Measurements from ENCODE around the gene SPG7.

SPG7 gene

GRCh38 chr16:89517128-89517527, 8.9 kb downstream of the SPG7 start:
- H3K27ac ChIP-seq (ENCODE audit: low read length): no peak overlapping the region
- no peak for DNase-seq (ENCODE audit: low read depth, low spot score)
- H3K27me3 ChIP-seq (ENCODE audit: control insufficient read depth, insufficient read depth, low read length): no peaks in the 10 kb centered on the region
- no peaks in the 10 kb centered on the region for H3K9me3 ChIP-seq (ENCODE audit: control insufficient read depth, insufficient read depth, low read length)
- no CpG with 5 or more reads among the region's 9 CpGs for WGBS (ENCODE audit: insufficient coverage, insufficient read length)
- no peak overlapping the region for H3K4me3 ChIP-seq (ENCODE audit: low read length)
- no peaks in the 10 kb centered on the region for H3K4me1 ChIP-seq (ENCODE audit: control insufficient read depth, insufficient read depth, low read length)
- H3K36me3 ChIP-seq (ENCODE audit: control insufficient read depth, insufficient read depth, low read length): peaks cover 19% of the 10 kb centered on the region

- Histone ChIP-seq H3K27me3 (ENCODE audit: control insufficient read depth, insufficient read depth, low read length) (no peaks in the 10 kb centered on the region), H3K27ac (ENCODE audit: low read length) (no peak overlapping the region), H3K9me3 (ENCODE audit: control insufficient read depth, insufficient read depth, low read length) (no peaks in the 10 kb centered on the region), H3K4me3 (ENCODE audit: low read length) (no peak overlapping the region), H3K4me1 (ENCODE audit: control insufficient read depth, insufficient read depth, low read length) (no peaks in the 10 kb centered on the region), H3K36me3 (ENCODE audit: control insufficient read depth, insufficient read depth, low read length) (peaks cover 29% of the 10 kb centered on the region)
- no CpG with 5 or more reads among the region's 15 CpGs for WGBS (ENCODE audit: insufficient coverage, insufficient read length)
- no peak for DNase-seq (ENCODE audit: low read depth, low spot score)
Observed at GRCh38 chr16:89519881-89520280, 11.7 kb downstream of the SPG7 start.

GRCh38 chr16:89522287-89522686, 14.1 kb downstream of the SPG7 start:
- no peak overlapping the region for H3K4me3 ChIP-seq (ENCODE audit: low read length)
- 100% methylated on average over 1 of the region's 31 CpGs for WGBS (ENCODE audit: insufficient coverage, insufficient read length)
- no peak for DNase-seq (ENCODE audit: low read depth, low spot score)
- no peak overlapping the region for H3K27ac ChIP-seq (ENCODE audit: low read length)
- peaks cover 33% of the 10 kb centered on the region for H3K36me3 ChIP-seq (ENCODE audit: control insufficient read depth, insufficient read depth, low read length)
- H3K4me1 ChIP-seq (ENCODE audit: control insufficient read depth, insufficient read depth, low read length): no peaks in the 10 kb centered on the region
- no peaks in the 10 kb centered on the region for H3K27me3 ChIP-seq (ENCODE audit: control insufficient read depth, insufficient read depth, low read length)
- H3K9me3 ChIP-seq (ENCODE audit: control insufficient read depth, insufficient read depth, low read length): no peaks in the 10 kb centered on the region

GRCh38 chr16:89523680-89524344, 15.6 kb downstream of the SPG7 start:
- no peak overlapping the region for H3K27ac ChIP-seq (ENCODE audit: low read length)
- DNase-seq (ENCODE audit: low read depth, low spot score): no peak
- no peaks in the 10 kb centered on the region for H3K27me3 ChIP-seq (ENCODE audit: control insufficient read depth, insufficient read depth, low read length)
- H3K4me3 ChIP-seq (ENCODE audit: low read length): no peak overlapping the region
- H3K9me3 ChIP-seq (ENCODE audit: control insufficient read depth, insufficient read depth, low read length): no peaks in the 10 kb centered on the region
- no CpG with 5 or more reads among the region's 32 CpGs for WGBS (ENCODE audit: insufficient coverage, insufficient read length)
- H3K36me3 ChIP-seq (ENCODE audit: control insufficient read depth, insufficient read depth, low read length): peaks cover 25% of the 10 kb centered on the region
- no peaks in the 10 kb centered on the region for H3K4me1 ChIP-seq (ENCODE audit: control insufficient read depth, insufficient read depth, low read length)

DNA sequence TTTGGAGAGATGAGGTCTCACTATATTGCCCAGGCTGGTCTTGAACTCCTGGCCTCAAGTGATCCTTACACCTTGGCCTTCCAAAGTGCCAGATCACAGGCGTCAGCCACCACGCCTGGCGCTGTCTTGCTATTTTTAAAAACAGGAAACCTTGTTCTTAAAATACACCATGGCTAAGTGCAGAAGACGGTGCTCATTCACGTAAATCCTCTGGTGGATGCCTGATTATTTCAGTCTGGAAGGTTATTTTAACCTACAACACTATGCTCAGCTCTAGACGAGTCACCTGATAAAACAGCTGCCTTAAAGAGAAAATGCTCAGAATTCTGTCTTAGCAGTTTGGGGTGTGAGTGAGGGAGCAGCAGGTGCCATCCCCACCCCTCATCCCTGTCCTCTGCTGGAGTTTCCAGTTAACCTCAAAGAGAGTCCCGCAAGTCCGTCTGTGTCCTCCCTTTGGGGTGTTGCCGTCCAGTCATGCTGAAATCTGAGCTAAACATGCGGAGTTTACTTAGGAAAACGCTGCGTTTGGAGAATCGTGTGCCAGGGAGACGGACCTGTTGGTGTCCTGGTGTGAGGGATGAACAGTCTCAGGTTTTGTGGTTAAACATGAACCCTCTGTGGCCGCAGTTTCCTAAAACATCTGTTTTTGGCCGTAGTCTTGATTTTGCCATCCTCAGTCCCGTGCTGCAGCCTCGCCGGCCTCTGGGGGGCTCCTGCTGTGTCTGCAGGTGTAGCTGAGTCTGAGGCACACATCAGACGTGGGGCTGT, 17.1 kb downstream of the SPG7 start:
- no peak overlapping the region for H3K27ac ChIP-seq (ENCODE audit: low read length)
- no peaks in the 10 kb centered on the region for H3K27me3 ChIP-seq (ENCODE audit: control insufficient read depth, insufficient read depth, low read length)
- no CpG with 5 or more reads among the region's 20 CpGs for WGBS (ENCODE audit: insufficient coverage, insufficient read length)
- H3K4me1 ChIP-seq (ENCODE audit: control insufficient read depth, insufficient read depth, low read length): no peaks in the 10 kb centered on the region
- peaks cover 29% of the 10 kb centered on the region for H3K36me3 ChIP-seq (ENCODE audit: control insufficient read depth, insufficient read depth, low read length)
- DNase-seq (ENCODE audit: low read depth, low spot score): no peak
- H3K4me3 ChIP-seq (ENCODE audit: low read length): no peak overlapping the region
- no peaks in the 10 kb centered on the region for H3K9me3 ChIP-seq (ENCODE audit: control insufficient read depth, insufficient read depth, low read length)

GRCh38 chr16:89529097-89529496, 20.9 kb downstream of the SPG7 start:
- H3K4me3 ChIP-seq (ENCODE audit: low read length): no peak overlapping the region
- H3K4me1 ChIP-seq (ENCODE audit: control insufficient read depth, insufficient read depth, low read length): no peaks in the 10 kb centered on the region
- H3K27ac ChIP-seq (ENCODE audit: low read length): no peak overlapping the region
- no peaks in the 10 kb centered on the region for H3K27me3 ChIP-seq (ENCODE audit: control insufficient read depth, insufficient read depth, low read length)
- no CpG with 5 or more reads among the region's 16 CpGs for WGBS (ENCODE audit: insufficient coverage, insufficient read length)
- DNase-seq (ENCODE audit: low read depth, low spot score): no peak
- H3K9me3 ChIP-seq (ENCODE audit: control insufficient read depth, insufficient read depth, low read length): no peaks in the 10 kb centered on the region
- H3K36me3 ChIP-seq (ENCODE audit: control insufficient read depth, insufficient read depth, low read length): peaks cover 41% of the 10 kb centered on the region

- no peaks in the 10 kb centered on the region for H3K27me3 ChIP-seq (ENCODE audit: control insufficient read depth, insufficient read depth, low read length)
- no peak overlapping the region for H3K27ac ChIP-seq (ENCODE audit: low read length)
- no CpG with 5 or more reads among the region's 37 CpGs for WGBS (ENCODE audit: insufficient coverage, insufficient read length)
- DNase-seq (ENCODE audit: low read depth, low spot score): no peak
- no peak overlapping the region for H3K4me3 ChIP-seq (ENCODE audit: low read length)
- peaks cover 48% of the 10 kb centered on the region for H3K36me3 ChIP-seq (ENCODE audit: control insufficient read depth, insufficient read depth, low read length)
- H3K4me1 ChIP-seq (ENCODE audit: control insufficient read depth, insufficient read depth, low read length): no peaks in the 10 kb centered on the region
- no peaks in the 10 kb centered on the region for H3K9me3 ChIP-seq (ENCODE audit: control insufficient read depth, insufficient read depth, low read length)
Observed at GRCh38 chr16:89530401-89531381, 22.5 kb downstream of the SPG7 start.

DNA sequence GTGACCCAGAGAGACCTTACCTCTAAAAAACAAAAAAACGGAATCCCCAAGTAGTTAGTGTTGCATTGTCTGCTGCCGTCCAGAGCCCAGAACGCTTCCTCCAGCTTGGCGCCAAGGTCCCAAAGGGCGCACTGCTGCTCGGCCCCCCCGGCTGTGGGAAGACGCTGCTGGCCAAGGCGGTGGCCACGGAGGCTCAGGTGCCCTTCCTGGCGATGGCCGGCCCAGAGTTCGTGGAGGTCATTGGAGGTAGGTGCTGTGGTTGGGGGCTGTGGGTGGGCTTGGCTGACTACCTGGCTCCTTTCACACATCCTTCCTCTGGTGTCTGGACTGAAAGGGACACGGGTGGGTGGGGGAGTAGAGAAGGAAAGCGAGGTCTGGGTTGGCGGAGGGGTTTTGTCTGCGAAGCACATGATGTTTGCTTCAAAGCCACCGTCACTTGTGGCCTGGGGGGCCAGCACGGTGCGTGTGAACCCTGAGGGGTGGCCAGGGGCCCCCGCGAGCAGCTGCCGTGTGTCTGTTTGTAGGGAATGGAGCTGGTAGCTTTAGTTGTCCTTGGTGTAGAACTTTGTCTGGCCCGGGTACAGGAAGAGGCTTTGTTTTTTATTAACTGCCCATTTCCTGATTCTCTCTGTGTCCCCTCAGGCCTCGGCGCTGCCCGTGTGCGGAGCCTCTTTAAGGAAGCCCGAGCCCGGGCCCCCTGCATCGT, 23.8 kb downstream of the SPG7 start:
- no peak for DNase-seq (ENCODE audit: low read depth, low spot score)
- H3K4me3 ChIP-seq (ENCODE audit: low read length): no peak overlapping the region
- peaks cover 48% of the 10 kb centered on the region for H3K36me3 ChIP-seq (ENCODE audit: control insufficient read depth, insufficient read depth, low read length)
- no peak overlapping the region for H3K27ac ChIP-seq (ENCODE audit: low read length)
- H3K27me3 ChIP-seq (ENCODE audit: control insufficient read depth, insufficient read depth, low read length): no peaks in the 10 kb centered on the region
- H3K9me3 ChIP-seq (ENCODE audit: control insufficient read depth, insufficient read depth, low read length): no peaks in the 10 kb centered on the region
- H3K4me1 ChIP-seq (ENCODE audit: control insufficient read depth, insufficient read depth, low read length): no peaks in the 10 kb centered on the region
- no CpG with 5 or more reads among the region's 31 CpGs for WGBS (ENCODE audit: insufficient coverage, insufficient read length)

DNA sequence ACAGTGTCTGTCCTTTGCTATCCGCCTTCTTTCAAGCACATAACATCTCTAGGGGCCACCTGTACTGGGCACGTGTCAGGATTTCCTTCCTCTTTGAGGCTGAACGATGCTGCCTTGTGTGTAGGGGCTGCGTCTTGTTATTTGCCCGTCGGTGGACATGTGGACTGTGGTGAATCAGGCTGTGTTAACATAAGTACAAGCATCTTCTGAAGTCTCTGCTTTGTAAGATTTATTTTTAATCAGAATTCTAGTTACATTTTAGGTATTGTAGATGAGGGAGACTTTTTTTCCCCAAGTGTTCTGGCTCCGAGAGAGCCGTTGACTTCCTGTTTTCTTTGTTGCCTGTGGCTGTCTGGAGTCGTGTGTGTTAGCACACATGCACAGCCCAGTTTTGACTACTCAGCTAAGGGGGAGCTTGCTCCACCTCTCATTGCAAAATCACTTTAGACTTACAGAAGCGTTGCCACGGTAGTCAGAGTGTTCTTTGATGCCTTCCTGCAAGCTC, 26.1 kb downstream of the SPG7 start:
- no peaks in the 10 kb centered on the region for H3K9me3 ChIP-seq (ENCODE audit: control insufficient read depth, insufficient read depth, low read length)
- no CpG with 5 or more reads among the region's 11 CpGs for WGBS (ENCODE audit: insufficient coverage, insufficient read length)
- H3K4me1 ChIP-seq (ENCODE audit: control insufficient read depth, insufficient read depth, low read length): no peaks in the 10 kb centered on the region
- no peak for DNase-seq (ENCODE audit: low read depth, low spot score)
- no peak overlapping the region for H3K27ac ChIP-seq (ENCODE audit: low read length)
- no peaks in the 10 kb centered on the region for H3K27me3 ChIP-seq (ENCODE audit: control insufficient read depth, insufficient read depth, low read length)
- no peak overlapping the region for H3K4me3 ChIP-seq (ENCODE audit: low read length)
- H3K36me3 ChIP-seq (ENCODE audit: control insufficient read depth, insufficient read depth, low read length): peaks cover 60% of the 10 kb centered on the region

- H3K4me1 ChIP-seq (ENCODE audit: control insufficient read depth, insufficient read depth, low read length): no peaks in the 10 kb centered on the region
- H3K4me3 ChIP-seq (ENCODE audit: low read length): no peak overlapping the region
- H3K27me3 ChIP-seq (ENCODE audit: control insufficient read depth, insufficient read depth, low read length): no peaks in the 10 kb centered on the region
- DNase-seq (ENCODE audit: low read depth, low spot score): no peak
- H3K36me3 ChIP-seq (ENCODE audit: control insufficient read depth, insufficient read depth, low read length): peaks cover 46% of the 10 kb centered on the region
- no peak overlapping the region for H3K27ac ChIP-seq (ENCODE audit: low read length)
- no CpG with 5 or more reads among the region's 24 CpGs for WGBS (ENCODE audit: insufficient coverage, insufficient read length)
- no peaks in the 10 kb centered on the region for H3K9me3 ChIP-seq (ENCODE audit: control insufficient read depth, insufficient read depth, low read length)
Observed at GRCh38 chr16:89536371-89536770, 28.2 kb downstream of the SPG7 start.

All from iPS DF 6.9 (cell line).